Measurements from ENCODE around the gene ZNF583. TPM values are rescaled to one million over a fixed set of nuclear protein-coding genes. Genes with fewer than 3 reads are reported as not detected.

ZNF583 gene
- total and polyA plus RNA-seq, 9 of the 15 experiments (the other 6 are each of a cell fraction or from before 2014, with no cell fraction given), result 0.92 to 6.7 (median 3.0) TPM

DNA sequence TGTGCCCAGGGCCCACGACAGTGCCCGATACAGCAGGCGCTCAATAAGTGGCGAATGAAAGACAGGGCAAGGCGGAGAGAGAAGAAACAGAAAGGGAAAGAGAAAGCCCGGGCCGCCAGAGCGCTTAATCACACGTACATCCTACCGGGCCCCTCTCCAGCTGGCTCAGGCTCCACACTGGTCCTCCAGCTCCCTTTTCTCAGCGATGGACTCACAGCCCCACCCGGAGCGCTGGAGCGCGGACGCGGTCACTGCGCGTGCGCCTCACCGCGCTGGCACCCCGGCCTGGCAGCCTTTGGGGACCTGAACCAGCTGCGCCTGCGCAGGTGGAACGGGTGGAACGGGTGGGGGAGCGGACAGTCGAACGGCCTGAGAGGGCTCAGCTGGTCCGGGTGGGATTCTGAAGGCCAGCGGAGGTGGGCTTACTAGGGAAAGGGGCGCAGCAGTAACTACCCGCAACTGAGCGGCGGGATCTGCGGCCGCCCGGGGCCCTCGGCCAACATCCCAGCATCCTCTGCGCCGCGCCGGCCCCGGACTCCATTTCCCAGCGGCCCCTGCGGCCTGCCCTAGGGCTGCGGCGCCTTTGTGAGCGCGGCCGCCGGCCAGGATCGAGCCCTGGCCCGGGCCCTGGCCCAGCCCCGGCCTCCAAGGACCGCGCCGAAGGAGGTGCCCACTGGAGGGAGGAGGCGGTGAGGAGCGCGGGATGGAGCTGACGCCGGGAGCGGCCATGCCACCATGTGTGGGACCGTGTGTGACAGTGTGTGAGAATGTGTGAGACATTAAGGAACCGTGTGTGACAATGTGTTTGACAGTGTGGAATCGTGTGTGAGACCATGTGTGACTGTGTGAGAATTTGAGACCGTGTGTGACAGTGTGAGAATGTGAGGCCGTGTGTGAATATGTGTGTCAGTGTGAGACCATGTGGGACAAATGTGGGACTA is at the start of gene ZNF583 (continued):
- TF ChIP-seq KLF6 (CRISPR knock-in tag; IDR thresholded peaks at IDR 0.05; ENCODE audit: borderline replicate concordance) (no peak), OTX1 (CRISPR knock-in tag; IDR thresholded peaks at IDR 0.05) (no peak), ZNF764 (CRISPR knock-in tag; IDR thresholded peaks at IDR 0.05; ENCODE audit: low read depth) (no peak), NR2C2 (CRISPR knock-in tag; IDR thresholded peaks at IDR 0.05) (no peak), NR2C2 (tag; IDR thresholded peaks at IDR 0.05) (peak; percentile 79), FOXK2 (conservative IDR thresholded peaks at IDR 0.05 in 1 of 2, IDR thresholded peaks at IDR 0.05 in 1 of 2; ENCODE audit: low read depth in 2 of 2) (no peak; a peak in 1 of 4 replicates), PHF8 (IDR thresholded peaks at IDR 0.05; ENCODE audit: borderline replicate concordance, low read length) (peak; percentile 90), HIVEP1 (CRISPR knock-in tag; IDR thresholded peaks at IDR 0.05) (no peak), NELFE (IDR thresholded peaks at IDR 0.05; ENCODE audit: insufficient read depth, insufficient read length) (no peak), SMARCB1 (IDR thresholded peaks at IDR 0.05; ENCODE audit: insufficient read length, low read depth) (no peak), SMARCA5 (IDR thresholded peaks at IDR 0.05) (no peak), PHTF2 (CRISPR knock-in tag; IDR thresholded peaks at IDR 0.05) (no peak), GTF2F1 (IDR thresholded peaks at IDR 0.05; ENCODE audit: low read depth, low read length) (no peak), ZNF551 (CRISPR knock-in tag; IDR thresholded peaks at IDR 0.05) (no peak), ZNF121 (CRISPR knock-in tag; conservative IDR thresholded peaks at IDR 0.05) (no peak)
- TF ChIP-seq, protein P1, sequence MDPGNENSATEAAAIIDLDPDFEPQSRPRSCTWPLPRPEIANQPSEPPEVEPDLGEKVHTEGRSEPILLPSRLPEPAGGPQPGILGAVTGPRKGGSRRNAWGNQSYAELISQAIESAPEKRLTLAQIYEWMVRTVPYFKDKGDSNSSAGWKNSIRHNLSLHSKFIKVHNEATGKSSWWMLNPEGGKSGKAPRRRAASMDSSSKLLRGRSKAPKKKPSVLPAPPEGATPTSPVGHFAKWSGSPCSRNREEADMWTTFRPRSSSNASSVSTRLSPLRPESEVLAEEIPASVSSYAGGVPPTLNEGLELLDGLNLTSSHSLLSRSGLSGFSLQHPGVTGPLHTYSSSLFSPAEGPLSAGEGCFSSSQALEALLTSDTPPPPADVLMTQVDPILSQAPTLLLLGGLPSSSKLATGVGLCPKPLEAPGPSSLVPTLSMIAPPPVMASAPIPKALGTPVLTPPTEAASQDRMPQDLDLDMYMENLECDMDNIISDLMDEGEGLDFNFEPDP (CRISPR knock-in tag; IDR thresholded peaks at IDR 0.05), result no peak
- TF ChIP-seq, protein P2, sequence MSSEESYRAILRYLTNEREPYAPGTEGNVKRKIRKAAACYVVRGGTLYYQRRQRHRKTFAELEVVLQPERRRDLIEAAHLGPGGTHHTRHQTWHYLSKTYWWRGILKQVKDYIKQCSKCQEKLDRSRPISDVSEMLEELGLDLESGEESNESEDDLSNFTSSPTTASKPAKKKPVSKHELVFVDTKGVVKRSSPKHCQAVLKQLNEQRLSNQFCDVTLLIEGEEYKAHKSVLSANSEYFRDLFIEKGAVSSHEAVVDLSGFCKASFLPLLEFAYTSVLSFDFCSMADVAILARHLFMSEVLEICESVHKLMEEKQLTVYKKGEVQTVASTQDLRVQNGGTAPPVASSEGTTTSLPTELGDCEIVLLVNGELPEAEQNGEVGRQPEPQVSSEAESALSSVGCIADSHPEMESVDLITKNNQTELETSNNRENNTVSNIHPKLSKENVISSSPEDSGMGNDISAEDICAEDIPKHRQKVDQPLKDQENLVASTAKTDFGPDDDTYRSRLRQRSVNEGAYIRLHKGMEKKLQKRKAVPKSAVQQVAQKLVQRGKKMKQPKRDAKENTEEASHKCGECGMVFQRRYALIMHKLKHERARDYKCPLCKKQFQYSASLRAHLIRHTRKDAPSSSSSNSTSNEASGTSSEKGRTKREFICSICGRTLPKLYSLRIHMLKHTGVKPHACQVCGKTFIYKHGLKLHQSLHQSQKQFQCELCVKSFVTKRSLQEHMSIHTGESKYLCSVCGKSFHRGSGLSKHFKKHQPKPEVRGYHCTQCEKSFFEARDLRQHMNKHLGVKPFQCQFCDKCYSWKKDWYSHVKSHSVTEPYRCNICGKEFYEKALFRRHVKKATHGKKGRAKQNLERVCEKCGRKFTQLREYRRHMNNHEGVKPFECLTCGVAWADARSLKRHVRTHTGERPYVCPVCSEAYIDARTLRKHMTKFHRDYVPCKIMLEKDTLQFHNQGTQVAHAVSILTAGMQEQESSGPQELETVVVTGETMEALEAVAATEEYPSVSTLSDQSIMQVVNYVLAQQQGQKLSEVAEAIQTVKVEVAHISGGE (CRISPR knock-in tag; IDR thresholded peaks at IDR 0.05), result 0 out of 6 replicates have a peak, but pooled peaks of 1 of the 3 experiments have one; percentile 14
- TF ChIP-seq, protein P3, sequence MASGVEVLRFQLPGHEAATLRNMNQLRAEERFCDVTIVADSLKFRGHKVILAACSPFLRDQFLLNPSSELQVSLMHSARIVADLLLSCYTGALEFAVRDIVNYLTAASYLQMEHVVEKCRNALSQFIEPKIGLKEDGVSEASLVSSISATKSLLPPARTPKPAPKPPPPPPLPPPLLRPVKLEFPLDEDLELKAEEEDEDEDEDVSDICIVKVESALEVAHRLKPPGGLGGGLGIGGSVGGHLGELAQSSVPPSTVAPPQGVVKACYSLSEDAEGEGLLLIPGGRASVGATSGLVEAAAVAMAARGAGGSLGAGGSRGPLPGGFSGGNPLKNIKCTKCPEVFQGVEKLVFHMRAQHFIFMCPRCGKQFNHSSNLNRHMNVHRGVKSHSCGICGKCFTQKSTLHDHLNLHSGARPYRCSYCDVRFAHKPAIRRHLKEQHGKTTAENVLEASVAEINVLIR (CRISPR knock-in tag; IDR thresholded peaks at IDR 0.05), result no peak
- TF ChIP-seq, protein P4, sequence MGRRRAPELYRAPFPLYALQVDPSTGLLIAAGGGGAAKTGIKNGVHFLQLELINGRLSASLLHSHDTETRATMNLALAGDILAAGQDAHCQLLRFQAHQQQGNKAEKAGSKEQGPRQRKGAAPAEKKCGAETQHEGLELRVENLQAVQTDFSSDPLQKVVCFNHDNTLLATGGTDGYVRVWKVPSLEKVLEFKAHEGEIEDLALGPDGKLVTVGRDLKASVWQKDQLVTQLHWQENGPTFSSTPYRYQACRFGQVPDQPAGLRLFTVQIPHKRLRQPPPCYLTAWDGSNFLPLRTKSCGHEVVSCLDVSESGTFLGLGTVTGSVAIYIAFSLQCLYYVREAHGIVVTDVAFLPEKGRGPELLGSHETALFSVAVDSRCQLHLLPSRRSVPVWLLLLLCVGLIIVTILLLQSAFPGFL (CRISPR knock-in tag; IDR thresholded peaks at IDR 0.05), result no peak
